ENCODE measurements around the gene MXRA8. TPM values are rescaled to one million over a fixed set of nuclear protein-coding genes. Genes with fewer than 3 reads are reported as not detected.

The MXRA8 gene
- total RNA-seq, 1 donor from 2014 or later, result not detected

DNA sequence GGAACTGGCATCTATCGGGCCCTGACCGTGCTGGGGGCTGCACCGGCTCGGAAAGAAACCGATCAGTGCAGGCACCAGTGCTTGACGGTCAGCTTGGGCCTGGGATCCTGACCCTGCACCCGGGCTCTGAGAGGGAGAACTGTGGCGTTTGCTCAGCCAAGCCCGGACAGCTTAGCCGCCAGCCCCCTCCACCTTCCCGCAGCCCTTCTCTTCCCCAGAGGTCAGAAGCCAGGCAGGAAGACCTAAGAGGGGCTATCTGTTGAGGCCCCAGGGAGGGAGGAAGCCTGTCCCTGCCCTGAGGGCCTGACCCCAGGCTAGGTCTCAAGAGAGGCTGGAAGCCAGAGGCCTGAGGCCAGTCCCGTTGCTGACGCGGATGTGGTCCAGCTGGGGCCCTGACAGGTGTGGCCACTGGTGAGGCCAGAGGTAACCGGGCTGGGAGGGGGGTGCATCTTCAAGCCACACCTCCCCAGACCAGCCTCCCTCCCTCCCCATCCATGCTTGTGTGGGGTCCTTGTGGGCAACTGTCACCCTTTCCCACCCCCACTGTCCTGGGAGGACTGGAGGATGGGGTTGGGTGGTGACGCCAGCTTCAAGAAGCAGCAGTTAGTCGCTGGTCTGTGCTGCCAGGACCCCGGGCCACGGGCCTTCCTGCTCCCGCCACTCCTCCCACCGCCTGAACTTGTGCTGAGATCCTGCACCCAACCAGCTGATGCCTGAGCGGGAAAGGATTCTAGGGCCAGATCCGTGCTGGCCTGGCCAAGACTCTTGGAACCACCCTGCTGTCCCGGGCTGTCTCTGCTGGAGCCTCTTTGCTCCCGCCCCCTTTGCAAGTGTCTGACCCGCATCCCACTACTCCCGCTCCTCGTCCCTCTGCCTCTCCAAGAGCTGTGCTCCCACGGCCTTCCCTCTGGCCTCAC lies 6.6 kb downstream of the MXRA8 start:
- no peak for DNase-seq (ENCODE audit: low read depth in 2 of 2)

DNA sequence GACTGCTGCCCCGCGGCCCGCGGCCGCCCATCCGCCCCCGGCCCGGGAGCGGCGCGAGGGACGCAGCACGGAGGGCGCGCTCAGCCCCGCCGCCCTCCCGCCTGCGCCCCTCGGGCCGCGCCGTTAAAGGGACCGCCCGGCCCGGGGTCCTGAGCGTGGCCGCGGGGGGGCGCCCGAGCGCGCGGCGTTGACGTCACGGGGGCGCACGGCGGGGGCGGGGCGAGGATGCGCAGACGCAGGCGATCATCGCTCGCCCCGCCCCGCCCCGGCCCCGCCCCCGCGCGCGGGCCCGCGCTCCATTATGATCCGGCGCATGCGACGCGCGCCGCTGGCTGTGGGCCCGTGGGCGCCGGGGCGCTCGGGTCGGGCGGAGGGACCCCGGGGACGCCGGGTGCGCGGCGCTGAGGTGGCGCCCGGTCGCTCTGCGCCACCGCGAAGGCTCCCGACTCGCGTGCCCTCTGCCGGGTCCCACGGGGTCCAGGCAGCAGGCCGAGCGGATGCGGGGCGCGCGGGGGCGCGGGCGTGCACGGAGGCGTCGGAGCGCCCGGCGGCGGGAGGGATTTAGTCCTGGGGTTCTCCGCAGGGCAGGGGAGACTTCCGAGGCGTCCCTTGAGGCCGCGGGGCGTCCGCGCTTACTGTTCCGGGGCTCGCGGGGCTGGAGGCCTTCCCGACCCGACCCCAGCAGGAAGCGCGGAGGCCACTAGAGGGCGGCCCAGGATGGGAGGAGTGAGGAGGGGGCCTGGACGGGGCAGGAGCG lies 8.9 kb downstream of the MXRA8 start, which contains the start of gene DVL1:
Gene DVL1, minus strand, starts transcription at position 163 of the 757 bp plus-strand sequence. CDS start 353 bp downstream, outside the sequence.
- DNase-seq (ENCODE audit: low read depth in 2 of 2), result peak in 1 of 2 donors; percentile 61

DNA sequence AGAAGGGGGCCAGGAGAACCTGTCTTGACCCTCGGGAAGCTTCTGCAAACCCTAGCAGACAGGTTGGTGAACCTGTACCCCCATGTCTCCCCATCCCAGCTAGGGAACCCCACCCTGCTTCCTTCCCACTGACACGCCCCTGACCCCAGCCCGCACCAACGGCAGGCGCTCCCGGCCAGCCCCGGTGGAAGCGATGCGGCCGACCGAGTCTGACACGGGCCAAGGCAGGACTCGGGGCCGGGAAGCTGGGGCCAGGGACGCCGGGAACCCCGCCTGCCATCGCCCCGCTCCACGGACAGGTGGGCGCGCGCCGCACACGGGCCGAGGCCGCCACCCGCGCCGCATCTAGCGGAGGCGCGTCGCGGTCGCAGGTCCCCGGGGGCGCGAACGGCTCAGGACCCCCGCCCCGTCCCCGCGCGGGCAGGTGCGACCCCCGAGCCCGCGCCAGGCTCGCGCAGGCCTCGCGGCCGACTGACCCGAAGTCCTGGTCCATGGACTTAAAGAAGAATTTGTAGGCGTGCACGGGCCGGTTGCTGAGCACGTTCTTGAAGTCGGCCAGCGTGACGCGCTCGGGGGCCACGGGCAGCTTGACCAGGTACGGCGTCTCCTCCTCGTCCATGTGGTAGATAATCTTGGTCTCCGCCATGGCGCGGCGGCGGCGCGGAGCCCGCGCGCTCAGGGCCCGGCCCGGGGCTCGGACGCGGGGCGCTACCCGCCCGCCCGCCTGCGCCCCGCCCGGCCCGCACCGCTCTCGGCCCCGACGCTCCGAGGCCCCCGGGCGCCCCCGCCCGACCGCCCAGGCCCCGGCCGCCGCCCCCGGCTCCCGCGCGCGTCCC lies 9.7 kb downstream of the MXRA8 start:
- peak in 1 of 2 donors; percentile 55 for DNase-seq (ENCODE audit: low read depth in 2 of 2)

DNA sequence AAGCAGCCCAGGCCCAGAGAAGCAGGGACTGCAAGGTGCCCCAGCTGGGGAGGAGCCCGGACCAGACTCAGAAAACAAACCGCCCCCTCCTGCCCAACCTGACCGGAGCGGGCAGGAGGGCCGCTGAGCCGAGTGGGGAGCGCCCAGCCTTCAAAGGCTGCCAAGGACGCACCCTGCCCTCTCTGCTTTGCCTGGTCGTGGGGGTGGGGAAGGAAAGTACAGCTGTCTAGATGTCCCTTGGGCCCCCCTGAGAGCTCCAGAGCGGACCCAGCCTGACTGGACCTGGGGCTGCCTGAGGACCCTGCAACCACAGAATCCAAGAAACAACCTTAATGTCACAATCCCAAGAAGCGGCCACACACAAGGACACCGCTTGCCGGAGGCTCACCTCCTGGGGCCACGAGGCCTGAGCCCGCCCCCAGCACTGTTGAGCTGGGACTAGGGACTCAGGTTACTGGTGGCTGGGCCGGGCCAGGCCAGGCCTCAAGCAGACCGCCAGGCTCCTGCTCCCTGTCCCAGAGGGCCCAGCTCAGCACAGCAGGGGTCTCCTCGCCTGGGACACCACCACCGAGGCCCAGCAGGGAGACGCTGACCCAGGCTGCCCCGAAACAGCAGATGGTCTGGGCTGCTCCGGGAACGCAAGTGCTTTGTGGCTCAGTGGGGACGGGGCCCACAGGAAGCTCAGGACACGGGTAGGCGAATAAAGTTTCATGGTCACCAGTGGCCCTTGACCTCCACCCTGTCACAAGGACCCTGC lies 10.5 kb downstream of the MXRA8 start:
- DNase-seq (ENCODE audit: low read depth in 2 of 2), result peak in 1 of 2 donors; percentile 25

DNA sequence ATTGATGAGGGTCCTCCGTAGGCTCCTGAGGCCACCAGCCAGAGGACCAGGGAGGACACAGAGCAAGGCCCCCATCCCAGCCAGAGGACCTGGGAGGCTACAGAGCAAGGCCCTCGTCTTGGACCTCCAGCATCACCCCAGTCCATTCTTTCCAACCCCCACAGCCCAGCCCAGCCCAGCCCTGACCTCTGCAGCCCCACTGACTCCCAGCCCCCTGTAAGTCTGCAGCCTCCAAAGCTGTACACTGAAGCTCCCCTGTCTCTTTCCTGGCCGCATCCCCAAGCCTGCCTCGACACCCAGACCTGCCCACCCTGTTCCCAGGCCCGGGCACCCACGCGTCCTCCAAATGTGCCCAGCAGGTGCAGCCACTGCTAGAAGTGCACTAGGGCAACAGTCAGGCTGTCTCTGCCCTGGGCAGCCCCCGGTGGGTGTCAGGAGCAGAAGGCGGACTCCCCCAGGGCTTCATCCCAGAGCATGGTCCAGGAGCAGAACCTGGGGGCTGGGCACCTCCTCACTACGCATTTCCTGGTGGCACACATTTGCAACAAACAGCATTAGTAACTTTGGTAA lies 11.2 kb downstream of the MXRA8 start:
- DNase-seq (ENCODE audit: low read depth in 2 of 2), result no peak

DNA sequence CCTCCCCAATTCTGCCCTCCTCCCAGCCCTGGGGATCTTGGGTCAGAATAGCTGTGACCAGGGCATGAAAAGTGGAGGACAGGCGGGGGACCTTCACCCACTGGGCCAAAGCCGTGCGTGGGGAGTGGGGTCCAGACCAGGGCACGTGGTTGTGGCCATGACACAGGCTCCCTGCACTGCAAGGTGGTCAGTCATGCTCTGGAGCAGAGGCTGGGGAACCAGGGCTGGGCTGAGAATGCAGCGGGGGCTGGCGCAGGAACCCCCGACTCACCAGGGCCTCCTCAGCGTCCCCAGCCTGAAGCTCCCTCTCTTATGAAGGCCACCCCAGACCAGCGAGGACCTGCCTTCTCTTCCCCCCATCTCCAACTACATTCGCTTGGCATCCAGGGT lies 11.9 kb downstream of the MXRA8 start:
- DNase-seq (ENCODE audit: low read depth in 2 of 2), result no peak

DNA sequence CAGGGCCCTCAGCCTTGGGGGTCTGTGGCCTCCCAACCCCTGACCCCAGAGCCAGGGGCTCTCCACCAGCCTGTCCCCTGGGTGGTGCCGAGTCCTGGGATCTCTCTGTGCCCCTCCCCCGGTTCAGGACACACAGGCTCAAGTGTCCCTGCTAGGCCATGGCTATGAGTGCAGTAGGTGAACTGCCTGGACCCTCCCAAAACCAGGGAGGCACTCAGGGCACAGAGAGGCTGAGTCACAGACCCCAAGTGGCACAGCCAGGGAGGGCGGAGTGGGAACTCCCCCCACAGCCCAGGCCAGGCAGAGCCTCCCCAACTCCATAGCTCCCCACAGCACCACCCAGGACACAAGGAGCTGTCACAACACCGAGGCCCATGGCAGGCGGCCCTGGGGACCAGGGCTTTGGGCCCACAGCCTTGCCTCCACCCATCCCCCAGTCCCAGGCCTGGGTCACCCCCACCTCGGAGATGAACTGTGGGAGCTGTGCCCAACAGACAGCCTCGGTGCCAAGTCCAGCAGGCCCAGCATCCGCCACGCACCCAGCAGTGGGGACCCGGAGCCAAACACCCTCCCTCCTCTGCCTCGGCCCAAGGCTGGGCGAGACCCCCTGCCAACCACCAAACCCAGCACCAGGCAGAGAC lies 12.4 kb downstream of the MXRA8 start:
- no peak for DNase-seq (ENCODE audit: low read depth in 2 of 2)

DNA sequence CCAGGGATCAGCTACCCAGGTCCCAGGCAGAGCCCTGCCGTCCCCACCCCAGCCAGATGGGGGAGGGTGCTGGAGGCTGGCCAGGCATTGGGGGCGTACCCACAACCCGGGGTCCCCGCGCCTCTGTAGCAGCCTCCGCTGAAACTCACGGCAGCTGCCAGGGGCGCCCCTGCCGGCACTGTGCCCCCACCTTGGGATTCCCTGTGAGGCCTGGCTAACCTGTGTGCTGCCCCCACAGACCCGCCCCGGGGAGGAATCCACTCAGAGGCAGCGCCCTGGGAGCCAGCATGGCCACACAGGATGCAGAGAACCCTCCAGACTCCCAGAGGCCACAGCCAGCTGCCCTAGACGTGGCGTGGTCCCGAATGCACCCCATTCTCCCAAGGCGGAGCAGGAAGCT lies 13.0 kb downstream of the MXRA8 start:
- no peak for DNase-seq (ENCODE audit: low read depth in 2 of 2)

DNA sequence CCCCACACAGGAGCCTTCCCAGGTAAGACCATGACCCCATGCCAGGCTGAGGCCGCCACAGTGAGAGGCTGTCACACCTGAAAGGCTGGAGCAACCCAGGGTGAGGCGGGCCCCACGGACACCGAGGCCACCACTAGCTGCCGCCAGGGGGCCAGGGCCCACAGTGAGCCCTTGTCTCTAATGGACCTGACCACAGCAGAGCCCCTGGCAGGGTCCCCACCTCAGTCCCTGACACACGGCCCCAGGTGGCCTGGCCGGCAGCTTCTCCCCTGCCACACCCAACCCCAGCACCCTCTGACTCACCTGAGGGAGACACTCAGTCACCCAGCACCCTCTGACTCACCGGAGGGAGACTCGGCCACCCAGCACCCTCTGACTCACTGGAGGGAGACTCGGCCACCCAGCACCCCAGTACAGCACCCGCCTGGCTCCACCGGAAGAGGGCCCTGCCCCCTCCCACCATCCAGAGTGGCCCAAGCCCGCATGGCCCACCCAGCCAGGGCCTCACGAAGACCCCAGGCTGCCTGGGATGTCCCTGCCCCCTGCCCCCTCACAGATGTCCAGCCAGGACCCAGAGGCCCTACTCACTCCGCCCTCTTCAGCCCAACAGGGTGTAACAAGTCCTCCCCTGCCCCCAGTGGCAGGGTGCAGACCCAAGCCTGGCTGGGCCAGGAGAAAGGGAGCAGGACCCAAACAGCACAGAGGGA lies 13.5 kb downstream of the MXRA8 start:
- DNase-seq (ENCODE audit: low read depth in 2 of 2), result peak in 1 of 2 donors; percentile 29

DNA sequence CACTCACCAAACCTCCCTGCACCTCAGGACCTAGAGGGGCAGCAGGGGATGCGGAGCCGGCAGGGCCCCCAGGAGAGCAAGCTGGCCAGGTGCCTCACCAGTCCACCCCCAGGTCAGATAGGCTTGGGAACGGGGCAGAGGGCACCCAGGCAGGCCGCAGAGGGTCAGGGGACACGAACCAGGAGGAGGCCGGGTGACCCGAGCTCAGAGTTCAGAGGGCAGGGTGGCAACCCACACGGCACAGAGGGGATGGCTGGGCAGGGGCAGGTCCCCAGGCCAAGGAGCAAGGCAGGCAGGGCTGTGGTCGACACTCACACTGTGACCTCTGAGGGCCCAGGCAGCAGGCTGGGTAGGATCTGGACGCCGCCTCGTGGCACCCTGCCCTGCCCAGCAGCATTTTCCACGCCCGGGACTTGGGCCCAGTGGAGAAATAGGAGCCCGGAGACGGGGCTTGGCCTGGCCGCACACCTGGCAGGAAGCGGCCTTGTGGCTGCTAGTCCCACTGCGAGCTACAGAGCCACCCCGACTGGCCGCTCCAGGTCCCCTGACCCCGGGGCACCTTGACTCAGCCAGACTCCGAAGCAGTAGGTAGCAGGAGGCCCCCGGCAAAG lies 14.4 kb downstream of the MXRA8 start:
- DNase-seq (ENCODE audit: low read depth in 2 of 2), result no peak

DNA sequence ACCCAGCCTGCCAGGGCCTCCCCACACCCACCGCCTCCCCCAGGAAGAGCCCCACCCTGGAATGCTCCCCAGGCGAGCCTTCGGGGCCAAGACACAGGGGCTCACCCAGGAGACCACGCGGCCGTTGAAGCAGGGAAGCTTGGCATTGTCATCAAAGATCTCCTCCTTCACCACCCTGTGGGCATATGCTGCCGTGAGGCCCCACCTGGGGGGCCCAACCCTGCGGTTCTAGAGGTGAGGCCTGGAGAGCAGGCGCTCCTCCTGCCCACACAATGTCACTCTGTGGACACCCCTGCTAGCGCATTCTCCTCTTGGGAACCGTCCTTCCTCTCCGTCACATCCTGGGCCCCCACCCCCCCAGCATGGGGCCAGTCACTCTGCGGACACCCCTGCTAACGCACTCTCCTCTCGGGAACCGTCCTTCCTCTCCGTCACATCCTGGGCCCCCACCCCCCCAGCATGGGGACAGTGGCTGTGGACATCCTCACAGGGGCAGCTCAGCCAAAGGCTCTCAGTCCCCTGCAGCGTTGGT lies 15.7 kb downstream of the MXRA8 start:
- no peak for DNase-seq (ENCODE audit: low read depth in 2 of 2)

DNA sequence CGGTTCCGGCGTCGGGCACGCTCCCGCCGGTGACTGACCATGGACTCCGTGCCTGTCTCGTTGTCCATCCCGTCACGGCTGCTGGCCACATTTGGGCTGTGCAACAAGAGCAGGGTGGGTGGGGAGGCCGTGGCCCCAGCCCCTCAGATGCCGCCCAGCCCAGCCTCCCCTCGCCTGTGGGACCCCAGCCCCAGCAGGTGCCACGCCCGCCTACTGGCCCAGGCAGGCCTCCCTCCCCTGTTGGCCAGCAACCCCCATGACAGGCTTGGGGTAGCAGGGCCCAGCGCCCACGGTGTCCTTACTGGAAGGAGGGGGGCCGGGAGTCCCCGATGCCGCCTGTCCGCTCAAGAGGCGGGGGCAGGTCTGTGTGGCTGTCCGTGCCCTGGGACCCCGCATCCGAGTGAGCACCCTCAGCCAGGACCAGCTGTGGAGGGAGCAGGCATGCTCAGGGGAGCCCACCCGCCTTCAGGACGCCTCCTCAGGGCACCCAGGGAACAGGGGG lies 16.2 kb downstream of the MXRA8 start:
- DNase-seq (ENCODE audit: low read depth in 2 of 2), result no peak

DNA sequence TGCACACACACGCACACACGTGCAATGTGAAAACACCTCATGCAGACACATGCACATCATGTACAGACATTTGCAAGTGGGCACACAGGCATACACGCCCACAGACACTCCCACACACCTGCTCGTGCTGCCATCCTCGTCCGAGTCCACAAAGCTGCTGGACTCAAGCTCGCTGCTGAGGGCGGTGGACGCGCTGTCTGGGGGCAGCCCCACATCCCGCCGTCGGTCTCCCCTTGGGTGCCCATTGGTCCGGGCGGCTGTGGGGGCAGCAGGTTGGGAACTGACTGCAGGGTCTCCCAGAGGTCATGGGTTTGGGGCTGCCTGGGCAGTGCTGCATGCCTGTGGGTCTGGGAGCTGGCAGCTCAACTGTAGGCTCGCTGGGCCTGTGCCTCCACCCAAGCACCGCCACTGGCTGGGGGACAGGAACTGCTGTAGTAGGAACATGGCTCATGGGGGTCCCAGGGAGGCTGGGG lies 16.8 kb downstream of the MXRA8 start:
- no peak for DNase-seq (ENCODE audit: low read depth in 2 of 2)

DNA sequence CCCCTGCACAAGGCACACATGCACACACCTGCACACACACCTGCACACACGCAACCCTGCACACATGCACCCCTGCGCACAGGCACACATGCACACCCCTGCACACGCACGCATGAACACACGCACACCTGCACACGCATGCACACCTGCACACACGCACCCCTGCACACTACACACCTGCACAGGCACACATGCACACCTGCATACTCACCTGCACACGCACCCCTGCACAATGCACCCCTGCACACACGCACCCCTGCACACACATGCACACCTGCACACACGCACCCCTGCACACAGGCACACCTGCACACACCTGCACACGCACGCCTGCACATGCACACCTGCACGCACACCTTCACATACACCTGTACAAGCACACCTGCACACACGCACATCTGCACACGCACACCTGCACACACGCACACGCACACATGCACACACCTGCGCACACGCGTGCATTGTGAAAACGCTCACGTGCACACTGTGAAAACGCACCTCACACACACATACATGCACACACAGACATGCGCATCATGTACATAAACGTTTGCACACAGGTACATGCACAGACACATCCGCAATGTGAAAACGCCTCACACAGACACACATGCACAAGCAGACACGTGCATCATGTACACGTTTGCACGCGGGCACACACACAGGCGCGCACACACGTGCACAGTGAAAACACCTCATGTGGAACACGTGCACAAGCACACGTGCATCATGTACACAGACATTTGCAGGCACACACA lies 17.4 kb downstream of the MXRA8 start:
- DNase-seq (ENCODE audit: low read depth in 2 of 2), result no peak

DNA sequence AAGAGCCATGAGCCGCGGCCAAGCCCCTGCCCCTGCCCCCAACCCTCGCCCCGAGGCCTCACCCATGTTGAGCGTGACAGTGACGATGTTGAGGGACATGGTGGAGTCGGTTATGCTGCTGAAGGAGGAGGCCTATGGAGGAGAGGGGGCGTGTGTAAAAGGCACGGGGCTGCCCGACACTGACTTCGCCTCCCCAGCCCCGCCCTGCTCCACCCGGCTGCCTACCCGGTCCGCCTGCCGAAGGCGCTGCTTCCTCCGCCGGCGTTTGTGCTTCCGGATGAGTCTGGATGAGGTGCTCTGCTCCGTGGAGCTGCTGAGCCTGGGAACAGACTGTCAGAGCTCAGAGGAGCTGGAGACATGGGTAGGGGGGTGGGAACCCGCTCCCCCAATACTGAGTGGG lies 18.2 kb downstream of the MXRA8 start:
- no peak for DNase-seq (ENCODE audit: low read depth in 2 of 2)

DNA sequence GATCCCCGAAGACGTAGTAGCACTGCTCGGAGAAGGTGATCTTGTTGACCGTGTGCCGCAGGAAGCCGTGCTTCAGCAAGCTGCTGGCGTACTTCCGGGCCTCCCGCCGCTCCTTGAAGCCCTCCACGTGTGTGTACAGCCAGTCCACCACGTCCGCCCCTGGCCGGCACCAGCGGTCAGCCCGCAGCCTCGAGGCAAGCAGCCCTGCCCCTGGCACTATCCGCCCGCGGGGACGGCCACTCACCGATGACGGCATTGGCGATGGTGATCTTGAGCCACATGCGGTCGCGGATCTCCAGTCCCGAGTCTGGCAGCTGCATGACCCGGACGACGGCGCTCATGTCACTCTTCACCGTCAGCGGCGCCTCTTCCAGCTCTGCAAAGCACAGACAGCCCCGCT lies 20.1 kb downstream of the MXRA8 start:
- DNase-seq (ENCODE audit: low read depth in 2 of 2), result no peak

DNA sequence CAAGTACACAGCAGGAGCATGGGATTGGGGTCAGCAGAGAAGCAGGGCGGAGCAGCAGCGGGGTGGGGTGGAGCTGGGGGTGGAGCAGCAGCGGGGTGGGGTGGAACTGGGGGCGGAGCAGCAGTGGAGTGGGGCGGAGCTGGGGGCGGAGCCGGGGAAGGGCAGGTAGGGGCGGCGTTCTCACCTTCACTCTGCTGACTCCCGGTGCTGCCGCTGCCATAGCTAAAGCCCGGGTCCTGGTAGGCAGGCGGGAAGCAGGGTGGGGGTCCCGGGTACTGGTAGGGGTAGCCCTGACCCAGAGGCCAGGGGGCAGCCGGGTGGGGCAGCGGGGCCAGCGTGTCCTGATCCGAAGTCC lies 20.6 kb downstream of the MXRA8 start:
- no peak for DNase-seq (ENCODE audit: low read depth in 2 of 2)

All from dermis microvascular lymphatic vessel endothelial cell (primary cell).